ENCODE measurements around the gene TLL2.

The TLL2 gene

DNA sequence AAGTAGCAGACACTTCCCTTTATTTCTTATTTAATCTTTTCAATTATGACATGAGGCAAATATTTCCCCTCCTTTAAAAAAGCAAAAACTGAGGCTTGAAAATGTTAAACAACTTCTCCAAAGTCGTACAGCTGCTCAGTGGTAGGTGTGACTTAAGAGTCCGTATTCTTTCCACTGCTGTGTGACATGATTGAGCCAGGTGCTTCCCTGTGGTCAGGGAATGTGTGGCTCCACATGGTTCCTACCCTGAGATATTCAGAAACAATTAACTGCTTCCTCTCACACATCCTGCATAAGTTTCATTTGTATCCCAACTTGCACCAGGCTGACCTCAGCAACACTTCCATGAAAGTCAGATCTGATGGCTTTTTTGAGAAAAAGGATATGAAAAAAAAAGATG, 168.5 kb downstream of the TLL2 start:
- no peak overlapping the region for H2BK12ac ChIP-seq (ENCODE audit: low read length in 2 of 2)
- H2AK5ac ChIP-seq (ENCODE audit: low read length, severe bottlenecking): no peak overlapping the region
- peaks cover 11% of the 10 kb centered on the region for H3K9me3 ChIP-seq (ENCODE audit: control insufficient read depth, low read length)
- no peak overlapping the region for H3K9ac ChIP-seq (ENCODE audit: low read length)
- H4K8ac ChIP-seq (ENCODE audit: low read length): no peak overlapping the region
- no peak overlapping the region for H4K91ac ChIP-seq (ENCODE audit: low read length)
- H3K36me3 ChIP-seq (ENCODE audit: control insufficient read depth in 1 of 2, insufficient read depth in 2 of 2, low read depth in 1 of 2, low read length in 2 of 2): no peaks in the 10 kb centered on the region
- H2BK15ac ChIP-seq (ENCODE audit: low read depth, poor library complexity, severe bottlenecking): no peak overlapping the region
- no peak overlapping the region for H3K23ac ChIP-seq (ENCODE audit: low read length in 2 of 2)
- no peak overlapping the region for H2BK120ac ChIP-seq (ENCODE audit: low read depth, low read length)
- H3K4me1 ChIP-seq (ENCODE audit: control insufficient read depth, insufficient read depth, low read depth, low read length): no peaks in the 10 kb centered on the region
- no peaks in the 10 kb centered on the region for H3K79me1 ChIP-seq (replicated peaks; ENCODE audit: low read length, poor library complexity, severe bottlenecking)
- no peak overlapping the region for H3K4me3 ChIP-seq (ENCODE audit: insufficient read depth in 1 of 2, low read depth in 1 of 2, low read length in 2 of 2)
- H3K27me3 ChIP-seq (ENCODE audit: control insufficient read depth in 1 of 2, insufficient read depth in 1 of 2, low read length in 2 of 2): peaks cover 4 to 16% of the 10 kb centered on the region in 2 experiments
- no peak overlapping the region for H3K27ac ChIP-seq (ENCODE audit: low read length, poor library complexity, severe bottlenecking)
- no peak for DNase-seq
- H3K4me2 ChIP-seq (ENCODE audit: low read length, poor library complexity, severe bottlenecking): no peak overlapping the region
- H2BK5ac ChIP-seq (ENCODE audit: low read depth, low read length, poor library complexity, severe bottlenecking): no peak overlapping the region
- no peak overlapping the region for H3K4ac ChIP-seq (ENCODE audit: low read depth in 1 of 2, low read length in 2 of 2)
- no peak overlapping the region for H3K14ac ChIP-seq (ENCODE audit: low read length in 2 of 2)
- H3K18ac ChIP-seq (ENCODE audit: low read depth in 1 of 2, low read length in 2 of 2): no peak overlapping the region
- no peak overlapping the region for H2AFZ ChIP-seq (ENCODE audit: low read depth, low read length)
- WGBS: 50% methylated on average over 2 of the region's 2 CpGs

DNA sequence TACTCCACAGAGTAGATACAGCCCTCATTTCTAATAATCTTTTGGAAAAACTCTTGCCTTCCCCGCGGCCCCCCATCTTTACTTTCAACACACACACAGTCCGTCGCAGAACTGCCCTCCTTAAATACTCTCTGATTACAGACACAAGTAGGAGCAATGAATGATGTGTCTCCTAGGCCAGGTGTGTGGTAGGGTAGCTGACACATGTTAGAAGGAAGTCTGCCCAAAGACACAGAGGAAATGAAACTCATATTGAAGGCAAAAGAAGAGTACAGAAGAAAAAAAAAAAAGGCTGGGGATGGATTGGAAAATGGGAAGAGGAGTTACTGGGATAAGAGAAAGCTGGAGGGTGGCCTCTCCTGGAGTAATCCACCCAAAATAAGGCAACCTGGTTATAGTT, 169.5 kb downstream of the TLL2 start:
- Histone ChIP-seq H2BK5ac (ENCODE audit: low read depth, low read length, poor library complexity, severe bottlenecking) (no peak overlapping the region), H3K14ac (ENCODE audit: low read length in 2 of 2) (no peak overlapping the region), H2BK12ac (ENCODE audit: low read length in 2 of 2) (no peak overlapping the region), H3K27me3 (ENCODE audit: control insufficient read depth in 1 of 2, insufficient read depth in 1 of 2, low read length in 2 of 2) (peaks cover 4 to 11% of the 10 kb centered on the region in 2 experiments), H3K23ac (ENCODE audit: low read length in 2 of 2) (no peak overlapping the region), H3K36me3 (ENCODE audit: control insufficient read depth in 1 of 2, insufficient read depth in 2 of 2, low read depth in 1 of 2, low read length in 2 of 2) (no peaks in the 10 kb centered on the region), H3K9me3 (ENCODE audit: control insufficient read depth, low read length) (peaks cover 11% of the 10 kb centered on the region), H3K4ac (ENCODE audit: low read depth in 1 of 2, low read length in 2 of 2) (no peak overlapping the region), H3K4me1 (ENCODE audit: control insufficient read depth, insufficient read depth, low read depth, low read length) (no peaks in the 10 kb centered on the region), H3K9ac (ENCODE audit: low read length) (no peak overlapping the region), H2AK5ac (ENCODE audit: low read length, severe bottlenecking) (no peak overlapping the region), H4K91ac (ENCODE audit: low read length) (no peak overlapping the region), H3K27ac (ENCODE audit: low read length, poor library complexity, severe bottlenecking) (no peak overlapping the region), H3K4me3 (ENCODE audit: insufficient read depth in 1 of 2, low read depth in 1 of 2, low read length in 2 of 2) (no peak overlapping the region), H2BK120ac (ENCODE audit: low read depth, low read length) (no peak overlapping the region), H3K18ac (ENCODE audit: low read depth in 1 of 2, low read length in 2 of 2) (no peak overlapping the region), H3K79me1 (replicated peaks; ENCODE audit: low read length, poor library complexity, severe bottlenecking) (no peaks in the 10 kb centered on the region), H2BK15ac (ENCODE audit: low read depth, poor library complexity, severe bottlenecking) (no peak overlapping the region), H3K4me2 (ENCODE audit: low read length, poor library complexity, severe bottlenecking) (no peak overlapping the region), H2AFZ (ENCODE audit: low read depth, low read length) (no peak overlapping the region), H4K8ac (ENCODE audit: low read length) (no peak overlapping the region)
- 100% methylated on average over 4 of the region's 4 CpGs for WGBS
- no peak for DNase-seq

DNA sequence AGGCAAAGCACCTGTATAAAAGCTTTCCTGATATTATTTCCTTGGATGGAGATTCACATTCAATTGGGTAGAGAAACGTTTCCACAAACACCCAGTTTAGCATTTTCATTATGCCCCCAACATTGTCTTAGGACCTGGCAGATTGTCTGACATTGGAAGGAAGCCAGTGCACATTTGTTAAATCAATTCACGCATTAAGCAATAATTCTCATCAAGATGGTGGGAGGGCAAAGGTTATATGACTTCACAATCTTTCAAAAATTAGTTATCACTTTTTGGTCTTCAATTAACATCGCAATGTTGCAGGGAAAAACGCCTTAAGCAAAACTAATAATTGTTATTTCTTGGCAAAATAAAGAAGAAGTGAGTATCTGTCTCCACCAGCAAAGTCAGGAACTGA, 171.3 kb downstream of the TLL2 start:
- H2AK5ac ChIP-seq (ENCODE audit: low read length, severe bottlenecking): no peak overlapping the region
- 85% methylated on average over 2 of the region's 4 CpGs for WGBS
- no peak overlapping the region for H3K4me2 ChIP-seq (ENCODE audit: low read length, poor library complexity, severe bottlenecking)
- no peak overlapping the region for H2BK15ac ChIP-seq (ENCODE audit: low read depth, poor library complexity, severe bottlenecking)
- no peaks in the 10 kb centered on the region for H3K4me1 ChIP-seq (ENCODE audit: control insufficient read depth, insufficient read depth, low read depth, low read length)
- no peak overlapping the region for H3K23ac ChIP-seq (ENCODE audit: low read length in 2 of 2)
- no peak overlapping the region for H3K4ac ChIP-seq (ENCODE audit: low read depth in 1 of 2, low read length in 2 of 2)
- H3K18ac ChIP-seq (ENCODE audit: low read depth in 1 of 2, low read length in 2 of 2): no peak overlapping the region
- H2BK12ac ChIP-seq (ENCODE audit: low read length in 2 of 2): no peak overlapping the region
- H3K36me3 ChIP-seq (ENCODE audit: control insufficient read depth in 1 of 2, insufficient read depth in 2 of 2, low read depth in 1 of 2, low read length in 2 of 2): no peaks in the 10 kb centered on the region
- H3K79me1 ChIP-seq (replicated peaks; ENCODE audit: low read length, poor library complexity, severe bottlenecking): no peaks in the 10 kb centered on the region
- H4K91ac ChIP-seq (ENCODE audit: low read length): no peak overlapping the region
- no peak overlapping the region for H2AFZ ChIP-seq (ENCODE audit: low read depth, low read length)
- H3K14ac ChIP-seq (ENCODE audit: low read length in 2 of 2): no peak overlapping the region
- H3K27me3 ChIP-seq (ENCODE audit: control insufficient read depth in 1 of 2, insufficient read depth in 1 of 2, low read length in 2 of 2): peaks cover 10 to 16% of the 10 kb centered on the region in 2 experiments
- H3K4me3 ChIP-seq (ENCODE audit: insufficient read depth in 1 of 2, low read depth in 1 of 2, low read length in 2 of 2): no peak overlapping the region
- H2BK120ac ChIP-seq (ENCODE audit: low read depth, low read length): no peak overlapping the region
- no peak for DNase-seq
- H3K27ac ChIP-seq (ENCODE audit: low read length, poor library complexity, severe bottlenecking): no peak overlapping the region
- H2BK5ac ChIP-seq (ENCODE audit: low read depth, low read length, poor library complexity, severe bottlenecking): no peak overlapping the region
- no peak overlapping the region for H3K9ac ChIP-seq (ENCODE audit: low read length)
- H4K8ac ChIP-seq (ENCODE audit: low read length): no peak overlapping the region
- H3K9me3 ChIP-seq (ENCODE audit: control insufficient read depth, low read length): peaks cover 11% of the 10 kb centered on the region

DNA sequence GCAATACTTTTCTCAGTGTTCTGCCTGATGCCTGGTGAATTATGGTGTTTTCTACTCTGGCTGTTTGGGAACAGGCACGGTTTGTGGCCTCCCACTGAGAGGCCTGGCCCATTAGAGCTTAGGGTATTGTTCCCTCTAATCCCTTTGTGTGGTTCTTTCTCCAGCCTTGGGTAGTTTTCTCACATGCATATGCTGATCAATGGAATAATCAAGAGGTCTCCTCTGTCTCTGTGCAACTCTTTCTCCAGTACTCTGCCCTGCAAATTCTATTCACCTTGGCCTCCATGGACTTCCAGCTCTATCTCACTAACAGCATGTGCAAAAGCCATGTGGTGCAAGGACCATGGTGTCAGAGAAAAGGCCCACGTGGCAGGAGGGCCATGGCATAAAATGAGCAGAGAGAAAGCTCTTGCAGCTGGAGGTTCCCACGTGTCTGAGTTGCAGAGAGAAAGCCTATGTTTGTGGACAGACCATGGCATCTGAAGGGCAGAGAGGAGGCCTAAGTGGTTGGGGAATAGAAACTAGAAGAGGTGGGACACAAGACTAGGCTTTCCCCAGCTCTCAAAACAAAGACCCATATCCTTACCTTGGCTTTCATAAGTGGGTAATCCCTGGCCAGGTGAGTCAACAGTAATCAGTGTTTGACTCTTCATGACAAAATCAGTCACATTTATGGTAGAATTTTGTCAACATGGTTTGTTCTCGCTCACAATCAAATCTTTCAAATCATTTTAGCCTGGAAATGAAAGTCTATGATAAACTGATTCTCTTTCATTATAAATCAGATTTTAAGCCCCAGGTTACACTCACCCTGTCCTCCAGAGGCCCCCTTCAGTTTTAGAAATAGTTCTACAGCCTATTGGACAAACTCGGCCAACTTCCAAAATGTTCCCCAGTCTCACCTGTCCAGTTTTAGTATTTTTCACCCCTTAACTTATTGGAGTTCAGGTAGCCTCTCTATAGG, 172.2 kb downstream of the TLL2 start:
- no peak overlapping the region for H3K4me2 ChIP-seq (ENCODE audit: low read length, poor library complexity, severe bottlenecking)
- no peak overlapping the region for H4K91ac ChIP-seq (ENCODE audit: low read length)
- WGBS: 51% methylated on average over 5 of the region's 5 CpGs
- no peaks in the 10 kb centered on the region for H3K79me1 ChIP-seq (replicated peaks; ENCODE audit: low read length, poor library complexity, severe bottlenecking)
- no peak overlapping the region for H3K4ac ChIP-seq (ENCODE audit: low read depth in 1 of 2, low read length in 2 of 2)
- peaks cover 10% of the 10 kb centered on the region for H3K9me3 ChIP-seq (ENCODE audit: control insufficient read depth, low read length)
- H2BK15ac ChIP-seq (ENCODE audit: low read depth, poor library complexity, severe bottlenecking): no peak overlapping the region
- no peaks in the 10 kb centered on the region for H3K36me3 ChIP-seq (ENCODE audit: control insufficient read depth in 1 of 2, insufficient read depth in 2 of 2, low read depth in 1 of 2, low read length in 2 of 2)
- H2BK120ac ChIP-seq (ENCODE audit: low read depth, low read length): no peak overlapping the region
- no peak overlapping the region for H2AFZ ChIP-seq (ENCODE audit: low read depth, low read length)
- no peak overlapping the region for H3K18ac ChIP-seq (ENCODE audit: low read depth in 1 of 2, low read length in 2 of 2)
- H3K14ac ChIP-seq (ENCODE audit: low read length in 2 of 2): no peak overlapping the region
- no peak overlapping the region for H2BK5ac ChIP-seq (ENCODE audit: low read depth, low read length, poor library complexity, severe bottlenecking)
- H3K23ac ChIP-seq (ENCODE audit: low read length in 2 of 2): no peak overlapping the region
- peaks cover 15 to 19% of the 10 kb centered on the region in 2 experiments for H3K27me3 ChIP-seq (ENCODE audit: control insufficient read depth in 1 of 2, insufficient read depth in 1 of 2, low read length in 2 of 2)
- H3K4me3 ChIP-seq (ENCODE audit: insufficient read depth in 1 of 2, low read depth in 1 of 2, low read length in 2 of 2): no peak overlapping the region
- no peak overlapping the region for H3K27ac ChIP-seq (ENCODE audit: low read length, poor library complexity, severe bottlenecking)
- no peak overlapping the region for H2AK5ac ChIP-seq (ENCODE audit: low read length, severe bottlenecking)
- no peak overlapping the region for H3K9ac ChIP-seq (ENCODE audit: low read length)
- DNase-seq: no peak
- no peak overlapping the region for H4K8ac ChIP-seq (ENCODE audit: low read length)
- no peaks in the 10 kb centered on the region for H3K4me1 ChIP-seq (ENCODE audit: control insufficient read depth, insufficient read depth, low read depth, low read length)
- H2BK12ac ChIP-seq (ENCODE audit: low read length in 2 of 2): no peak overlapping the region
